BE2C (cell line): Measurements from ENCODE around the gene SRXN1. TPM values are rescaled to one million over a fixed set of nuclear protein-coding genes. Genes with fewer than 3 reads are reported as not detected.

Experiments
- DNase-seq: peaks from one replicate; pipeline ENCODE4 v3.0.0-alpha.2; 2020
- H3K27me3 ChIP-seq: fragments of 250-450 bp; sonication (Bioruptor Pico); 2 replicates; pipeline ENCODE4 v1.5.1; 2020; ENCODE audit warnings: mild to moderate bottlenecking
- H3K36me3 ChIP-seq: fragments of 250-450 bp; sonication (Bioruptor Pico); 2 replicates; pipeline ENCODE4 v1.5.1; 2020; ENCODE audit warnings: mild to moderate bottlenecking
- H3K4me1 ChIP-seq: fragments of 250-450 bp; sonication (Bioruptor Pico); 2 replicates; pipeline ENCODE4 v1.5.1; 2020
- H3K4me3 ChIP-seq: 2 replicates; pipeline ENCODE4 v1.5.1; 2011; ENCODE audit warnings: low read depth, low read length
- H3K9me3 ChIP-seq: fragments of 250-450 bp; sonication (Bioruptor Pico); 2 replicates; pipeline ENCODE4 v1.5.1; 2020
- CTCF ChIP-seq: IDR thresholded peaks from 2 replicates; pipeline ENCODE4 v1.5.1; 2012; ENCODE audit warnings: mild to moderate bottlenecking, low read depth, low read length
- polyA plus RNA-seq: library from polyadenylated mRNA; unstranded; fragments of >200 nt; gene quantifications from one replicate; pipeline ENCODE4 v1.2.1, GENCODE V29; 2012; ENCODE audit warnings: low read depth, missing spikeins; ENCODE audit not compliant: insufficient read length, insufficient read depth

SRXN1 gene
- polyA plus RNA-seq = 26.3 TPM

DNA sequence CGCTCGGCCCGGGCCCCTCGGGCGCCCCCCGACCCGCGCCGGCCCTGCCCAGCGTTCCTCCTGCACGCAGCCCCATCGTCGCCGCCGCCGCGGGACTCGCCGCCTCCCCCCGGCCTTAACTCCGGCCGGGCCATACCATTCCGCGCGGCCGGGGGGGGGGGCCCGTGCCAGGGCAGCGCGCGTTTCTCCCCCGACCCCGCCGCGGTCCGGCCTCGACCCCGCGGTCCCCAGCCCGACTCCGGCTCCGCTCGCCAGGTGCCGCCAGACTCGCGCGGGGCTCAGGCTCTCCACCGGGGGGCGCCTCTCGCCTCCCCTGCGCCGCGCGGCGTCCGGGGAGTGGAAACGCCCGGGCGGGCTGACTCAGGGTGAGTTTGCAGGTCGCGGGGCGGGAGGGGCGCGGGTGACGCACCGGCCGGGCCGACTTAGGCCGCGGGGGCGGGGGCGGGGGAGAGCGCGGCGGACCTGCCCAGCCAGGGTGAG lies at the start of gene SRXN1:
TSS of gene SRXN1 (minus strand) at position 91 of the 480 bp plus-strand sequence. CDS start at position 76, 15 bp downstream.
- H3K36me3 ChIP-seq = no peaks in the 10 kb centered on the region; the same call in 1 of the 2 replicates
- peak; percentile 86 for DNase-seq
- H3K4me3 ChIP-seq = peak within 1 kb of the TSS; percentile 72
- H3K4me1 ChIP-seq = no peaks in the 10 kb centered on the region
- peak; percentile 45 for TF ChIP-seq CTCF
- H3K27me3 ChIP-seq = no peaks in the 10 kb centered on the region
- H3K9me3 ChIP-seq = no peaks in the 10 kb centered on the region

GRCh38 chr20:701401-702129 lies 48.6 kb upstream of the SRXN1 start:
- Histone ChIP-seq H3K36me3 (no peaks in the 10 kb centered on the region), H3K4me1 (peaks cover 9% of the 10 kb centered on the region), H3K4me3 (no peak overlapping the region), H3K9me3 (no peaks in the 10 kb centered on the region), H3K27me3 (no peaks in the 10 kb centered on the region)
- TF ChIP-seq CTCF = no peak
- no peak for DNase-seq

GRCh38 chr20:699811-700338 lies 46.9 kb upstream of the SRXN1 start:
- Histone ChIP-seq H3K9me3 (no peaks in the 10 kb centered on the region), H3K36me3 (no peaks in the 10 kb centered on the region), H3K27me3 (no peaks in the 10 kb centered on the region), H3K4me1 (peaks cover 9% of the 10 kb centered on the region), H3K4me3 (peak overlapping the region; percentile 4; the same call in 1 of the 2 replicates)
- TF ChIP-seq CTCF = no peak
- peak; percentile 77 for DNase-seq

- peak overlapping the region; percentile 4; the same call in 1 of the 2 replicates for H3K4me3 ChIP-seq
- no peak for TF ChIP-seq CTCF
- H3K4me1 ChIP-seq = peaks cover 9% of the 10 kb centered on the region
- no peaks in the 10 kb centered on the region for H3K9me3 ChIP-seq
- H3K36me3 ChIP-seq = no peaks in the 10 kb centered on the region
- DNase-seq = no peak
- H3K27me3 ChIP-seq = no peaks in the 10 kb centered on the region
Observed at GRCh38 chr20:699342-699741, 46.3 kb upstream of the SRXN1 start.

DNA sequence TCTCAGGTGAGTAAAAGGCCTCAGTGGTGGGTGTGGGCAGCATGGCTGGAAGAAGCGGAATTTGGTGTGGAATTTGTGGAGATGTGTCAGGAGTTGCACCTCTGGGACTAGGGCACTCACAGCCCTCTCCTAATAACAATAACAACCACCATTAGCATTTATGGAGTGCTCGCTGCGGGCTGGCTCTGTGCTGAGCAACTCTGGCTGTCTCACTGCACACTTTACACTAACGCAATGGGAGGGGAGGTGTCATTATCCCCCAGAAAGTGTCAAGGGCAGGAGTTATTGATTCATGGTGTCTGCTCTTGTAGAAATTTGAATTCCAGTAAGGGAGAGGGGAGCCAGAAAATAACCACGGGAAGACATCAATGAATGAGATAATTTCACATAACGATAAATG lies 45.3 kb upstream of the SRXN1 start:
- DNase-seq = no peak
- Histone ChIP-seq H3K9me3 (no peaks in the 10 kb centered on the region), H3K27me3 (no peaks in the 10 kb centered on the region), H3K36me3 (no peaks in the 10 kb centered on the region), H3K4me1 (peaks cover 9% of the 10 kb centered on the region), H3K4me3 (no peak overlapping the region)
- no peak for TF ChIP-seq CTCF

GRCh38 chr20:697826-698225 lies 44.8 kb upstream of the SRXN1 start:
- Histone ChIP-seq H3K9me3 (no peaks in the 10 kb centered on the region), H3K4me3 (no peak overlapping the region), H3K36me3 (no peaks in the 10 kb centered on the region), H3K4me1 (peaks cover 9% of the 10 kb centered on the region), H3K27me3 (no peaks in the 10 kb centered on the region)
- DNase-seq = no peak
- no peak for TF ChIP-seq CTCF
